Testis (tissue), 3 donors: ENCODE measurements around the gene PFN2. TPM values are rescaled to one million over a fixed set of nuclear protein-coding genes. Genes with fewer than 3 reads are reported as not detected.
"Not testable (repeated sequence)": the region's sequence is repeated elsewhere in the genome, so short reads cannot be mapped to it uniquely, and the experiment has no call there.

Source experiments
- DNase-seq: peaks from one replicate; pipeline ENCODE4 v3.0.0-alpha.2; 2019
- H3K27ac ChIP-seq, 2 donors: fragments of 200-600 bp; sonication (generic); one replicate each; pipeline ENCODE4 v1.5.1; 2019
- H3K27me3 ChIP-seq: fragments of 200-600 bp; sonication (generic); one replicate; pipeline ENCODE4 v1.5.1; 2019
- H3K36me3 ChIP-seq: fragments of 200-600 bp; sonication (generic); one replicate; pipeline ENCODE4 v1.5.1; 2017; ENCODE audit warnings: low read depth; ENCODE audit errors: missing control alignments
- H3K4me1 ChIP-seq: fragments of 200-600 bp; sonication (generic); one replicate; pipeline ENCODE4 v1.5.1; 2019
- H3K4me3 ChIP-seq, 2 donors: fragments of 200-600 bp; sonication (generic); one replicate each; pipeline ENCODE4 v1.5.1; 2017 to 2019
- H3K9me3 ChIP-seq: fragments of 200-600 bp; sonication (generic); one replicate; pipeline ENCODE4 v1.5.1; 2017
- POLR2A ChIP-seq: fragments of 450-650 bp; IDR thresholded peaks from one replicate; pipeline ENCODE4 v1.6.1; 2017; ENCODE audit warnings: antibody characterized with exemption, mild to moderate bottlenecking, moderate library complexity
- WGBS, 2 donors: methylation state at CpG; one replicate each; pipeline ENCODE4 v1.1.5; 2018; 5-methylcytosine and 5-hydroxymethylcytosine counted together
- intact Hi-C: fragments of 100-400 bp; cut with DNase I; formaldehyde crosslinking; loops from one replicate; pipeline ENCODE4 v1.15.1; 2023; ENCODE audit warnings: low total_unique reads
- polyA plus RNA-seq: library from polyadenylated mRNA; stranded (reverse); fragments of 350-450 nt; fragmentation: Illumina TruSeq; extraction: RNeasy Lipid Tissue Mini Kit (QIAGEN cat#74804); gene quantifications from one replicate; pipeline ENCODE4 v1.2.3, GENCODE V29; 2014; ENCODE audit warnings: low read depth, low replicate concordance; ENCODE audit not compliant: insufficient read depth
- total RNA-seq, 2 donors: library from RNA; depleted of rRNA; stranded (reverse); fragments of >200 nt; gene quantifications; one replicate each; pipeline ENCODE4 v1.2.3, GENCODE V29; 2016
- TF ChIP-seq, protein P1 (sequence below), 3 experiments: fragments of 450-650 bp in 2 of 3; fragments of 200-600 bp in 1 of 3; sonication (generic) in 1 of 3; IDR thresholded peaks; one replicate each; pipeline ENCODE4 v1.5.1; 2016 to 2019; ENCODE audit warnings: antibody characterized with exemption in 3 of 3, mild to moderate bottlenecking in 2 of 3, moderate library complexity in 1 of 3

PFN2 gene
- total and polyA plus RNA-seq, 3 donors from 2014 or later = 54.3 to 69.1 (median 63.8) TPM

DNA sequence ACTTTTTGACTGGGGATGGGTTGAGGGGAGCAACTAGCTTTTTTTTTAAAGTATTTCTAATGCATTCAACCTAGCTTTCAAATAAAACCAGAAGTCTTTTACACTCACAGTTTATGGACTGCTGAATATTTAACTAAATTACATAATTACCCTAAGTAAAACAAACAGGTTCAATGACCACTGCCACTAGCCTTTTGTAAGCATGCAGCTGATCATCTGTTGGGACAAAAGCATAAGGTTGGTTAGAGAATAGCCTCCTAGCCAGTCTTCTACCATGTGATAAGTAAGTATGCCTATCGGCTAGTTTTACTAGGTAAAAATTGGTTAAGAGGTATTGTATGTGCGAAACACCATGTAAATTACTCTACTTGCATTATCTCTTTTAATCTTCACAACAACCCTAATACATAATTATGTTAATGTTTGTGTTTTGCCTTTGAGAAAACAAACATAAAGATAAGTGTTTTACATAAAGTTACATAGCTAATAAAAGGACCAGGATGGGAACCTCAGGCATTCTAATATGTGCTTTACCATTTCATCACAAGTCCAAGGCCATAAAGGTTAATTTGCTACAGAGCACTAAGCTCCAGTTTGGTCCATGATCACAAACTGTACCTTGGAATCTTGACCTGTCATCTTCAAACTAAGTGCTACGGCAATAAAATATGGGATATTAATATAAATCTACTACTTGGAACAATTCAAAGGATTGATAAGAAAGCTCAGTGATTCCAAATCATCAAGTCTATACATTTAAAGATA is 13.2 kb downstream of the PFN2 start:
- 93 to 94% methylated on average over 3 of the region's 3 CpGs for WGBS, 2 donors
- no peaks in the 10 kb centered on the region for H3K4me1 ChIP-seq
- no peak for DNase-seq
- no peaks in the 10 kb centered on the region for H3K9me3 ChIP-seq
- H3K4me3 ChIP-seq = no peak overlapping the region
- H3K27ac ChIP-seq = no peak overlapping the region
- intact Hi-C loops = no loop called here
- no peaks in the 10 kb centered on the region for H3K36me3 ChIP-seq
- no peaks in the 10 kb centered on the region for H3K27me3 ChIP-seq
- TF ChIP-seq POLR2A = no peak
- TF ChIP-seq, protein P1, sequence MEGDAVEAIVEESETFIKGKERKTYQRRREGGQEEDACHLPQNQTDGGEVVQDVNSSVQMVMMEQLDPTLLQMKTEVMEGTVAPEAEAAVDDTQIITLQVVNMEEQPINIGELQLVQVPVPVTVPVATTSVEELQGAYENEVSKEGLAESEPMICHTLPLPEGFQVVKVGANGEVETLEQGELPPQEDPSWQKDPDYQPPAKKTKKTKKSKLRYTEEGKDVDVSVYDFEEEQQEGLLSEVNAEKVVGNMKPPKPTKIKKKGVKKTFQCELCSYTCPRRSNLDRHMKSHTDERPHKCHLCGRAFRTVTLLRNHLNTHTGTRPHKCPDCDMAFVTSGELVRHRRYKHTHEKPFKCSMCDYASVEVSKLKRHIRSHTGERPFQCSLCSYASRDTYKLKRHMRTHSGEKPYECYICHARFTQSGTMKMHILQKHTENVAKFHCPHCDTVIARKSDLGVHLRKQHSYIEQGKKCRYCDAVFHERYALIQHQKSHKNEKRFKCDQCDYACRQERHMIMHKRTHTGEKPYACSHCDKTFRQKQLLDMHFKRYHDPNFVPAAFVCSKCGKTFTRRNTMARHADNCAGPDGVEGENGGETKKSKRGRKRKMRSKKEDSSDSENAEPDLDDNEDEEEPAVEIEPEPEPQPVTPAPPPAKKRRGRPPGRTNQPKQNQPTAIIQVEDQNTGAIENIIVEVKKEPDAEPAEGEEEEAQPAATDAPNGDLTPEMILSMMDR (IDR thresholded peaks at IDR 0.05) = no peak

DNA sequence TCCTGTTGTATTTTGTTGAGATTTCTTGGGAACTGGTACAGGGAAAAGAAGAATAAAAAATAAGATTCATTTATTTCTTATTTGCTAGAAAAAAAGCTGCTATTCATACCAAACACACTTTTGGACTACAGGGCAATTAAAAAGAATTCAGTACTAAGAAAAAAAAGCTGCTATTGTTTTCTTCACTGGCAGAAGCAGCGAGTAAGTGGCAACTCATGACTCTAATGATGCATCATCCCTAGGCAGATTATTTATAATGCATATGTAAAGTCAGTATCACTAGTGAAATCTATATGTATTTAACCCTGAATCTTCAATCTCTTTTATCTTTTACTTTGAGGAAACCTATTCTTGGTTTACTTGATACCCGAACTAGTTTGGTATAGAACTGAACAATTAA is 15.2 kb downstream of the PFN2 start:
- no peak overlapping the region for H3K4me3 ChIP-seq
- TF ChIP-seq, protein P1 (IDR thresholded peaks at IDR 0.05) = no peak
- TF ChIP-seq POLR2A = no peak
- no peaks in the 10 kb centered on the region for H3K4me1 ChIP-seq
- WGBS, 2 donors = 77 to 89% methylated on average over 2 of the region's 2 CpGs
- no peak overlapping the region for H3K27ac ChIP-seq
- intact Hi-C loops = no loop called here
- H3K27me3 ChIP-seq = no peaks in the 10 kb centered on the region
- DNase-seq = no peak
- H3K36me3 ChIP-seq = no peaks in the 10 kb centered on the region
- no peaks in the 10 kb centered on the region for H3K9me3 ChIP-seq

DNA sequence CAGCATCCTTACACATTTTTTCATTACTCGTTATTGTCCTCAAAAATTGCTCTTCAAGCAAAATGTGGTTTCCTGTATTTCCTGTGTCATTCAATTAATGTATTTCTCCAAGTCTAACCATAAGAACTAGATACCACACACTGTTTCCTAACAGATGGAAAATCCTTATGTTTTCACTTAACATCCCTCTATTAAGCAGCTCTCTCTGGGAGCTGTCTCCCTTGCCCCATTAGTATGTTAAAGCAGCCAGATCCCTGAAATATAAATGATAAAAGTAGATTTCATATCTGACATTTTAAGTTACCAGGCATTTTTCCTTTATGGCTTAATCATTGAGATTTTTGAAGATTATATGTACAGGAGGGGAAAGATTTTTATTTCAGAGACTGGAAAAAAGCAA is 15.9 kb downstream of the PFN2 start:
- 61 to 69% methylated on average over 1 of the region's 1 CpG for WGBS, 2 donors
- DNase-seq = no peak
- TF ChIP-seq POLR2A = no peak
- TF ChIP-seq, protein P1 (IDR thresholded peaks at IDR 0.05) = no peak
- no peaks in the 10 kb centered on the region for H3K36me3 ChIP-seq
- intact Hi-C loops = no loop called here
- no peaks in the 10 kb centered on the region for H3K4me1 ChIP-seq
- no peak overlapping the region for H3K27ac ChIP-seq
- no peak overlapping the region for H3K4me3 ChIP-seq
- no peaks in the 10 kb centered on the region for H3K9me3 ChIP-seq
- H3K27me3 ChIP-seq = no peaks in the 10 kb centered on the region

DNA sequence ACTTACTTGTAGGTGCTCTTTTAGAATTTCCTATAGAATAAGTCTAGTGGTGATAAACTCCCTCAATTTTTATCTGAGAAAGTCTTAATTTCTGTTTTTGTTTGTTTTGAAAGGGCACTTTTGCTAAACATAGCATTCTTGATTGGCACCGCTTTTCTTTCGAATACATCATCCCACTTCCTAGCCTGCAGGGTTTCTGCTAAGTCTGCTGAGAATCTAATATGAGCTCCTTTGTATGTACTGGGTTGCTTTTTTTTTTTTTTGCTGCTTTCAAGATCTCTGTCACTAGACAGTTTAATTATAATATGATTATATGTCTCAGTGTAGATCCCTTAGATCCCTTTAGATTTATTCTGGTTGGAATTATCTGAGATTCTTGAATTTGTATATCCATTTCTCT is 21.5 kb downstream of the PFN2 start:
- no peaks in the 10 kb centered on the region for H3K4me1 ChIP-seq
- no peak for DNase-seq
- H3K4me3 ChIP-seq = no peak overlapping the region
- H3K27me3 ChIP-seq = no peaks in the 10 kb centered on the region
- no peaks in the 10 kb centered on the region for H3K36me3 ChIP-seq
- 98% methylated on average over 2 of the region's 2 CpGs for WGBS, 2 donors
- TF ChIP-seq POLR2A = no peak
- TF ChIP-seq, protein P1 (IDR thresholded peaks at IDR 0.05) = no peak
- no peaks in the 10 kb centered on the region for H3K9me3 ChIP-seq
- no peak overlapping the region for H3K27ac ChIP-seq
- intact Hi-C loops = no loop called here

DNA sequence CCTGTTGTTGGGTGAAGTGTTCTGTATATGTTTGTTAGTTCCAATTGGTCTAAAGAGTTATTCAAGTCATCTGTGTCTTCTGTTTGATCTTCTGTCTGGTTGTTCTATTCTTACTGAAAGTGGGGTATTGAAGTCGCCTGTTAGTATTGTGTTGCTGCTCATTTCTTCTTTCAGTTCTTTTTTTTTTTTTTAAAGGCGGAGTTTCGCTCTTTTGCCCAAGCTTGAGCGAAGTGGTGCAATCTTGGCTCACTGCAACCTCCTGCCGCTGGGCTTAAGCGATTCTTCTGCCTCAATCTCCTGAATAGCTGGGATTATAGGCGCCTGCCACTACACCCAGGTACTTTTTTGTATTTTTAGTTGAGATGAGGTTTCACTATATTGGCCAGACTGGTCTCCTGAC is 23.5 kb downstream of the PFN2 start:
- intact Hi-C loops = no loop called here
- Histone ChIP-seq H3K9me3 (no peaks in the 10 kb centered on the region), H3K4me3 (no peak overlapping the region), H3K27ac (no peak overlapping the region), H3K4me1 (no peaks in the 10 kb centered on the region), H3K36me3 (no peaks in the 10 kb centered on the region), H3K27me3 (no peaks in the 10 kb centered on the region)
- 96 to 98% methylated on average over 7 of the region's 7 CpGs for WGBS, 2 donors
- TF ChIP-seq, protein P1 (IDR thresholded peaks at IDR 0.05) = no peak
- TF ChIP-seq POLR2A = no peak
- DNase-seq = no peak

DNA sequence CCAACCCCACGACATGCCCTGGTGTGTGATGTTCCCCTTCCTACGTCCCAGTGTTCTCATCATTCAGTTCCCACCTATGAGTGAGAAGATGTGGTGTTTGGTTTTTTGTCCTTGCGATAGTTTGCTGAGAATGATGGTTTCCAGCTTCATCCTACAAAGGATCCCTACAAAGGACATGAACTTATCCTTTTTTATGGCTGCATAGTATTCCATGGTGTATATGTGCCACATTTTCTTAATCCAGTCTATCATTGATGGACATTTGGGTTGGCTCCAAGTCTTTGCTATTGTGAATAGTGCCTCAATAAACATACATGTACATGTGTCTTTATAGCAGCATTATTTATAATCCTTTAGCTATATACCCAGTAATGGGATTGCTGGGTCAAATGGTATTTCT is 26.7 kb downstream of the PFN2 start:
- DNase-seq, H3K4me1 ChIP-seq, H3K9me3 ChIP-seq, H3K36me3 ChIP-seq, H3K27me3 ChIP-seq, H3K27ac ChIP-seq, intact Hi-C loops, H3K4me3 ChIP-seq: not testable (repeated sequence)
- 95 to 97% methylated on average over 3 of the region's 3 CpGs for WGBS, 2 donors
